BLaER1 treated with 17β-estradiol and CSF1 and Interleukin-3, amounts not matched to agents 10 nM and 100 nM (cell line): ENCODE results near the gene EVX2.

Source experiments
- H3K27ac ChIP-seq, 11 experiments: shearing (Covaris generic); formaldehyde crosslinking; 2 replicates each; pipeline ENCODE4 v1.8.1; 2022
- H3K27me3 ChIP-seq, 11 experiments: shearing (Covaris generic); formaldehyde crosslinking; 2 replicates each; pipeline ENCODE4 v1.8.1; 2022
- H3K36me3 ChIP-seq, 11 experiments: shearing (Covaris generic); formaldehyde crosslinking; 2 replicates each; pipeline ENCODE4 v1.8.1; 2022
- H3K4me1 ChIP-seq, 10 experiments: shearing (Covaris generic); formaldehyde crosslinking; 2 replicates each; pipeline ENCODE4 v1.8.1; 2022
- H3K4me2 ChIP-seq, 11 experiments: shearing (Covaris generic); formaldehyde crosslinking; 2 replicates each; pipeline ENCODE4 v1.8.1; 2022
- H3K4me3 ChIP-seq, 10 experiments: shearing (Covaris generic); formaldehyde crosslinking; 2 replicates each; pipeline ENCODE4 v1.8.1; 2022
- H3K9ac ChIP-seq, 11 experiments: shearing (Covaris generic); formaldehyde crosslinking; 2 replicates each; pipeline ENCODE4 v1.8.1; 2022
- H3K9me3 ChIP-seq, 11 experiments: shearing (Covaris generic); formaldehyde crosslinking; replicated peaks in 1 of 11; 2 replicates each; pipeline ENCODE4 v1.8.1; 2022
- H4K20me1 ChIP-seq, 11 experiments: shearing (Covaris generic); formaldehyde crosslinking; 2 replicates each; pipeline ENCODE4 v1.8.1; 2022
- Cebpa-rat ChIP-seq, 11 experiments: shearing (Covaris generic); IDR thresholded peaks; 2 replicates each; pipeline ENCODE4 v1.8.1; 2022

EVX2 gene

DNA sequence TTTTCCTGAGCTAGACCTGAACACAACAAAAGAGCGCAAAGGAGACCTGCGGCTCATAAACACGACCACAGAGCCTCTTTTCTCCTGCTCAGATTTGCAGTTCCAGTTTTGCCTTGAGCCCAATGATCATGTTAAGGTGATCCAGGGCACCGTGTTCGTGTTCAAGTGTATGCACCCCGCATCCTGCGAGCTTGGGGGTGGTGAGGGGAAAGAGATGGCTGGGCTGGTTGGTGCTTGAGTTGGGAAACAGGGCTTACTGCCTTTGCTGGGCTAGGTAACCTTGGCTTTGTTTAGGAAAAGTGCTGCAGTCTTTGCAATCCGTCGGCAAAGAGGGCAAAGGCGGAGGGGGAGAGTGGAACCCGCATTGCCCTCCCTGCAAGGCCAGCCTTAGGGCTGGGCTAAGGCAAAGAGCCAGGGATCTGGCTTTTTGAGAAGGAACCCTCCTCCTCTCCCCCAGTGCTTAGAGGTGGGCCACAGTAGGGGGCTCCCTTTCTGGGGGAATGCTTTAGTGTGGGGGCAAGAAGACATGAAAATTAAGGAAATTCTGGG is 34.1 kb upstream of the EVX2 start:
- H3K4me3 ChIP-seq, result no peak overlapping the region
- H4K20me1 ChIP-seq, result peaks cover 0 to 82% (median 33%) of the 10 kb centered on the region in 11 experiments; a peak in 17 of 22 replicates
- H3K36me3 ChIP-seq, result no peaks in the 10 kb centered on the region; a peak in 1 of 22 replicates
- H3K9me3 ChIP-seq, result peaks cover 42 to 78% (median 57%) of the 10 kb centered on the region in 11 experiments
- H3K4me1 ChIP-seq, result no peaks in the 10 kb centered on the region
- H3K27me3 ChIP-seq, result peaks cover 100% of the 10 kb centered on the region in 11 experiments
- no peak for TF ChIP-seq Cebpa-rat (IDR thresholded peaks at IDR 0.05)
- H3K9ac ChIP-seq, result no peak overlapping the region
- no peak overlapping the region for H3K4me2 ChIP-seq
- no peak overlapping the region for H3K27ac ChIP-seq

DNA sequence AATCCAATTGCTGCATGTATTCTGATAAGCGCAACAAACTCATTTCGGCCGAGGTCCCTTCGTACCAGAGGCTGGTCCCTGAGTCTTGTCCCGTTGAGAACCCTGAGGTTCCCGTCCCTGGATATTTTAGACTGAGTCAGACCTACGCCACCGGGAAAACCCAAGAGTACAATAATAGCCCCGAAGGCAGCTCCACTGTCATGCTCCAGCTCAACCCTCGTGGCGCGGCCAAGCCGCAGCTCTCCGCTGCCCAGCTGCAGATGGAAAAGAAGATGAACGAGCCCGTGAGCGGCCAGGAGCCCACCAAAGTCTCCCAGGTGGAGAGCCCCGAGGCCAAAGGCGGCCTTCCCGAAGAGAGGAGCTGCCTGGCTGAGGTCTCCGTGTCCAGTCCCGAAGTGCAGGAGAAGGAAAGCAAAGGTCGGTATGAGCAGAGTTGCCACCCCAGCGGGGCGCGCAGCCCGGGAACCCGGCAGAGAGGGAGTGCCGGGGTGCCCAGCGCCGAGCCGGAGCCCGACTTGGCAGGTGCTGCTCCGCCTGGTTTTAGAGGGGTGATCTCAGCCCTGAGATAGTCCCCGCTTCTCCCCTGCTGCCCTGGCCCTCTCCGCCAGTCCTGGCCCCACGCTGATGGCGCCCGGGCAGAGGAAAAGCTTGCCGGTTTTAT is 33.5 kb upstream of the EVX2 start:
- Histone ChIP-seq H3K27me3 (peaks cover 100% of the 10 kb centered on the region in 11 experiments), H3K36me3 (no peaks in the 10 kb centered on the region), H4K20me1 (peaks cover 0 to 83% (median 37%) of the 10 kb centered on the region in 11 experiments; a peak in 17 of 22 replicates), H3K4me3 (no peak overlapping the region), H3K27ac (no peak overlapping the region), H3K9me3 (peaks cover 42 to 78% (median 57%) of the 10 kb centered on the region in 11 experiments), H3K4me2 (no peak overlapping the region), H3K9ac (no peak overlapping the region), H3K4me1 (no peaks in the 10 kb centered on the region)
- TF ChIP-seq Cebpa-rat (IDR thresholded peaks at IDR 0.05), result no peak

DNA sequence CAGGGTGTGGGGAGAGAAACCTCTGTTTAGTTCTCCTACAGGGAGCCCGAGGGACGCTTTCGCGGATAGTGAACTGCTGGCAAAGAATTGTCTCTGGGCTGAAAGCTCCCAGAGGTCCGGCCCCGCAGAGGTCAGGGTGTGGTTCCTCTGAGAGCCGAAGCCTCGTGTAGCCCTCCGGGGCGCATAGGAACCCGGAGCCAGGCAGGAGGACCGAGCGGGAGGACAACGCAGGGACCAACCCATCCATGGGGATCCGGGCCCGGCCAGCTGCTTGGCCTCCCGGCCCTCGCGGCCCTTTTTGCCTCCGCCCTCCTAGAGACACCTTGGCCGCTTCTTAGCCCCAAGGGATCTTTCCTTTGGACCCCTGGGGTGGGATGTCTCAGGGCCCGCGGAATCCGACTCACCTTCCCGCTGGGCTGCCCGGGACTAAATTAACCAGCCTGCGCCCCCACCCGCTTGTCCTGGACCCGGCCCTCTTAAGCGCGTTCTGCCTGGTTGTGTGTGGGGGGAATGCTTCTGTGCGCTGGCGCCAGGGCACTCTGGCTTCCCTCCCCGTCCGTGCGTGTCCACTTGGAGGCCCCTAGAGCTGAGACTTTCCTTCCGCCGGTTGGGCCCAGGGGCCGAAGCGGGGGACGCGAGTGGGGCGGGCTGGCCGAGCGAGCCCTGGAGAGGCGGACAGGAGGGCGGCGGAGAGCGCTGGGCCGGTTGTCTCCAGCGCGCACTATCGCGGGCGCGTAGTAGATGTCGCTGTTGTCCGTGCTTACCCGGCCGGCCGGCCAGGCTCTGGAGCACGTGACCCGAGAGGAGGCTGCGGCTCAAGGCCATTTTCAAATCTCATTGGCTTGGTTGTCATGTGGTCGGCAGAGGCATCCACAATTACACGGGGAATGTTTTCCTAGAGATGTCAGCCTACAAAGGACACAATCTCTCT is 32.4 kb upstream of the EVX2 start, which contains the start of gene HOXD10:
Gene HOXD10, plus strand, starts transcription at position 896 of the 931 bp plus-strand sequence. CDS start 56 bp downstream, outside the sequence.
- Histone ChIP-seq H4K20me1 (peaks cover 0 to 84% (median 37%) of the 10 kb centered on the region in 11 experiments; a peak in 17 of 22 replicates), H3K36me3 (no peaks in the 10 kb centered on the region), H3K4me3 (peak within 1 kb of the TSS in 1 of 10 experiments; percentile 14; a peak in 1 of 20 replicates), H3K9me3 (peaks cover 33 to 73% (median 49%) of the 10 kb centered on the region in 11 experiments), H3K4me2 (no peak within 1 kb of the TSS), H3K27me3 (peaks cover 100% of the 10 kb centered on the region in 11 experiments), H3K9ac (no peak within 1 kb of the TSS), H3K4me1 (no peaks in the 10 kb centered on the region), H3K27ac (no peak within 1 kb of the TSS)
- TF ChIP-seq Cebpa-rat (IDR thresholded peaks at IDR 0.05), result no peak

DNA sequence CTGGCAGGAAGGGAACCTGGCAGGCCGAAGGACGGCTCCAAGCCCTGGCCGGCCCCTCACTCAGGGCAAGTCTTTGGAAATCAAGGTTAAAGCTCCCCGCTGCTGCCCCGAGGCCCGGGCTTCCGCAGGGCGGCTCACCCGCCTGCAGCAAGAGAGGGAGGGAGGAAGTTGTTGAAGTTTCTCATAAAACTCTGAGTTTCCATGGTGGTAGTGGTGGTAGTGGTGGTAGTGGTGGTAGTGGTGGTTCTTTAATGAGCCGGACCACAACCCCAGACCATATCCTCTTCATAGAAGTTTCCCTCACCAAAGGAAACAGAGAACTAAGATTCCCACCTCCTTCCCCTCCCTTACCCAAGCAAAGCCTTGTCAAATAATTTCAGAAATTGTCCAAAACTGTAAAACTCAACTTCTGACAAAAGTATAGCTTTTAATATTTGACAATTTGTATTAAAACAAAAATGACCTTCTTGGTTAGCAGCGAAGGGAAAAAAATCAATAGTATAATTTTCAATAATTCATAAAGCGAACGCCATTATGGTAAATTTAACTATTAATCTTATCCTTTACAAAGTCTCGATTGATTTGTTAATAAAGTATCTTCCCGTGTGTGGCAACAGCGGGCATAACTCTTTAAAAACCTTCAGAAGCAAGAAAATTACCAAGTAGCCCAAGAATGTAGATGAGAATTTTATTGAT is 31.3 kb upstream of the EVX2 start:
- Histone ChIP-seq H3K4me2 (no peak overlapping the region), H3K36me3 (no peaks in the 10 kb centered on the region), H3K9ac (no peak overlapping the region), H3K27me3 (peaks cover 100% of the 10 kb centered on the region in 11 experiments), H3K4me1 (no peaks in the 10 kb centered on the region), H4K20me1 (peaks cover 0 to 84% (median 33%) of the 10 kb centered on the region in 11 experiments; a peak in 17 of 22 replicates), H3K4me3 (no peak overlapping the region), H3K27ac (no peak overlapping the region), H3K9me3 (peaks cover 33 to 64% (median 46%) of the 10 kb centered on the region in 11 experiments)
- TF ChIP-seq Cebpa-rat (IDR thresholded peaks at IDR 0.05), result no peak

DNA sequence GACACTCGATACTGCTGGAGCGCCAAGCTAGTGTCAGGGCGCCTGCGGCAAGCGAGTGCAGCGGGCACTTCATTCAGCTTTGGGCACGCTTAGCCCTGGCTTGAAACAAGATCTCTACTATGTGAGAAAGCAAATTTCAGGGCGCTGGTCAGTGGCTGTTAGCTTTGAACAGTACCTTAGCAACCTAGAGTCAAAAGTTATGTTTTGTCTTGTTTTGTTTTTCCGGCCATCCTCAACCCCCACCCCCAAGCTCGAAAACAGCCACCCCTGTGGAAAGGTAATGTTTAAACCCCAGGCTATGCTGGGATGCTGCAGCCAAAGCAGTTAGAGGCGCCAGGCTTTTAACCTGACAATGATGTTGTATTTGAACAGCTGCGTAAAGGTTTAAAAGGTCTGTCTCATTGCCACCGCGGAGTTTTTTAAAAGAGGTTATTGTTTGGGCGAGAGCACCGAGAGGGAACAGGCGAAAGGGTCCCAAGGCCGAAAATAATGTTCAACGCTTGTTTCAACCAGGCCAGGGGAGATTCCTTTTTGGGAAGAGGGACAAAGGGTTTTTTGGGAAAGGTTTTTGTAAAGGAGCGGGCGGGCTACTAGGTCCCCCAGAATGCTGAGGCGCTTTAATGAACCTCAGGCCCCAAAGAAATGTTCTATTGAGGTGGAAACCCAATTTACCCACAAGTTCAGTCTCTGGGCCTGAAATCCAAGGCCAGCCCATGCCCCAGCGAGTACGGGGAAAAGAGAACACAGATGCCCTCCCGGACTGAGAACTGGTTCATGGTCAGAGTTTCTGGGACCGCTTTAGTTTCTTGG is 30.6 kb upstream of the EVX2 start:
- H4K20me1 ChIP-seq, result peaks cover 0 to 86% (median 33%) of the 10 kb centered on the region in 11 experiments; a peak in 17 of 22 replicates
- peaks cover 100% of the 10 kb centered on the region in 11 experiments for H3K27me3 ChIP-seq
- no peak overlapping the region for H3K9ac ChIP-seq
- TF ChIP-seq Cebpa-rat (IDR thresholded peaks at IDR 0.05), result no peak
- peaks cover 36 to 66% (median 48%) of the 10 kb centered on the region in 11 experiments for H3K9me3 ChIP-seq
- H3K4me1 ChIP-seq, result no peaks in the 10 kb centered on the region
- no peaks in the 10 kb centered on the region for H3K36me3 ChIP-seq
- H3K4me2 ChIP-seq, result no peak overlapping the region
- H3K27ac ChIP-seq, result no peak overlapping the region
- H3K4me3 ChIP-seq, result no peak overlapping the region

DNA sequence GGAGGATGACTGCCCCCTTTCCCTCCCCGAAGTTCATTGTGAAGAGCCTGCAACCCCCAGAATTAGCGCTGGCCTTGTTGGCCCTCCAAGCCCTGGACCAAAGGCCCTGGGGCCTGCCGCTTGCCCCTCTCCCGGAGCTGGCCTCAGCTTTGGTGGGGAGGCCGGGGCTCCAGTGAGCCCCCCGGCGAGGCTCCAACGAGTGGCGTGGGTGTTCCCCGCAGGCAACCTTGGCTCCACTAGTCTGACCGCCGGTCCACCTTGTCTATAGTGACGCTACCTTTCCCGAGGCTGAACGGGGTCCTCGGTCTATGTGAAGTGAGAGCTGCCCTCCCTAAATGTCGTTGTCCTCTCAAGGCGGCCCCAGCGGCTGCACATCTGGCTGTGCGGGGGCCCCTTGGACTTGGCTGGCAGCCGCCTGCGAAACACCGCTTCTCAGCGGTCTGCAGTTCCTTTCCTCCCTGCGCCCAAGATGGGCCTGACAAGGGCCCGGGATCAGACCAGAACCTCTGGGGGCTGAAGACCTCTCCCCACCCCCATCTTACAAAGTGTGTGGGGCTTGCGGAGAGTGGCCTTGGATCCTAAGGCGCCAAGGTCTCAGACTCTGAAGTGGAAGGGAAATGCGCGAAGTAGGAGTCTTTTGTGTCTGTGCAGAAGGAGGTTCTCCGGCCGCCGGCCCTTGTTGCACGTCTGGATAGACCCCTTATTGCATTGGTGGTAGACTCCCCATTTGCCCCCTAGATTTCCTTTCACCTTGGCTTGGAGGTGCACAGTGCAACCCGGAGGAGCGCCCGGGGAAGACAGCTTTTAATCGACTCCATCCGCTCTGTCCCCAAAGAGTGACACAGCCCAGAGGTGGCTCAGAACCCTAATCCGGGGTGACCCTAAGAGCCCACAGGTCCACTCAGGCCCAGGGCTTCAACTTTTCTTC is 28.9 kb upstream of the EVX2 start:
- H3K27me3 ChIP-seq, result peaks cover 95 to 100% (median 99%) of the 10 kb centered on the region in 11 experiments
- no peak overlapping the region for H3K27ac ChIP-seq
- peaks cover 37 to 68% (median 51%) of the 10 kb centered on the region in 11 experiments for H3K9me3 ChIP-seq
- no peak for TF ChIP-seq Cebpa-rat (IDR thresholded peaks at IDR 0.05)
- no peaks in the 10 kb centered on the region for H3K36me3 ChIP-seq
- no peaks in the 10 kb centered on the region for H3K4me1 ChIP-seq
- H4K20me1 ChIP-seq, result peaks cover 0 to 76% (median 33%) of the 10 kb centered on the region in 11 experiments; a peak in 17 of 22 replicates
- H3K4me3 ChIP-seq, result no peak overlapping the region
- no peak overlapping the region for H3K4me2 ChIP-seq
- no peak overlapping the region for H3K9ac ChIP-seq

DNA sequence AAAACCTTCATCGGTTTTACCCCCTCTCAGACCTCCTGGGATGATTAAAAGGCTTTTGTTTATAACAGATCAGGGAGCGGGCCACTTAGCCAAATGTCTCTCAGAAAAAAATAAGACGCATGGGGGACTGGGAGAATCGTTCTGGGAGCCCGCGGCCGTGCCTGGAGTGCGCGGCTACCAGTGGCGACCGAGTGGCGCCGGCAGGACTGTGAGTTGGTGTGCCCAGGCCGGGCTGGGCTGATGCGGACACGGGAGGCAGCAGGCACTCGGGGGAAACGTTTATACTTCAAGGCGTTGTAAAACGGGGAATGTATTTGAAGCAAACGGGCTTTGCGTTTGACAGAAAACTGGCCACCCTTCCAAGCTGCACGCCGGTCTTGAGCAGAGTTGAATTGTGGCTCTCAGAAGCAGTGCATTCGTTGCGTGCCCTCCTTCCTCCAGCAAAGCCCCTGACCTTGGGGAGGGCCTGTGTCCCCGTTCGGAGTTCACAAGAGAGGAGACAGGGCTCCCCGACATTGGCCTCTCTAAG is 28.1 kb upstream of the EVX2 start:
- Histone ChIP-seq H3K9ac (no peak overlapping the region), H3K4me3 (no peak overlapping the region), H3K4me2 (no peak overlapping the region), H3K4me1 (no peaks in the 10 kb centered on the region), H4K20me1 (peaks cover 0 to 69% (median 33%) of the 10 kb centered on the region in 11 experiments; a peak in 17 of 22 replicates), H3K36me3 (no peaks in the 10 kb centered on the region), H3K27ac (no peak overlapping the region), H3K27me3 (peaks cover 92 to 99% (median 97%) of the 10 kb centered on the region in 11 experiments), H3K9me3 (peaks cover 34 to 66% (median 48%) of the 10 kb centered on the region in 11 experiments)
- TF ChIP-seq Cebpa-rat (IDR thresholded peaks at IDR 0.05), result no peak
